Uterus (tissue), 4 donors: ENCODE data around the gene FIP1L1. TPM values are rescaled to one million over a fixed set of nuclear protein-coding genes. Genes with fewer than 3 reads are reported as not detected.

Source experiments
- DNase-seq, 2 donors: peaks; one replicate each; pipeline ENCODE4 v3.0.0-alpha.2; 2019 to 2020
- H3K27ac ChIP-seq, 2 donors: fragments of 200-600 bp; sonication (generic); 1 replicate in 1 of 2; 2 replicates in 1 of 2; pipeline ENCODE4 v1.5.1; 2016 to 2018
- H3K27me3 ChIP-seq, 2 donors: fragments of 200-600 bp; sonication (generic); one replicate each; pipeline ENCODE4 v1.5.1; 2018 to 2019; ENCODE audit warnings: control low read depth in 1 of 2
- H3K36me3 ChIP-seq, 2 donors: fragments of 200-600 bp; sonication (generic); one replicate each; pipeline ENCODE4 v1.5.1; 2019; ENCODE audit warnings: control low read depth in 1 of 2
- H3K4me1 ChIP-seq, 2 donors: fragments of 200-600 bp; sonication (generic); one replicate each; pipeline ENCODE4 v1.5.1; 2018 to 2019; ENCODE audit warnings: control low read depth in 1 of 2
- H3K4me3 ChIP-seq, 2 donors: fragments of 200-600 bp; sonication (generic); 1 replicate in 1 of 2; 2 replicates in 1 of 2; pipeline ENCODE4 v1.5.1; 2018 to 2019; ENCODE audit warnings: mild to moderate bottlenecking in 1 of 2
- H3K9me3 ChIP-seq, 2 donors: fragments of 200-600 bp; sonication (generic); one replicate each; pipeline ENCODE4 v1.5.1; 2019; ENCODE audit warnings: control low read depth in 1 of 2
- POLR2A ChIP-seq, 2 donors: fragments of 450-650 bp; IDR thresholded peaks; one replicate each; pipeline ENCODE4 v1.6.1; 2016; ENCODE audit warnings: antibody characterized with exemption in 2 of 2, mild to moderate bottlenecking in 1 of 2, moderate library complexity in 1 of 2
- intact Hi-C: fragments of 100-400 bp; cut with DNase I; formaldehyde crosslinking; loops from one replicate; pipeline ENCODE4 v1.15.1; 2023; ENCODE audit warnings: low total_unique reads
- total RNA-seq, 4 donors: library from RNA; depleted of rRNA in 3 of 4; stranded (reverse); fragments of >200 nt in 3 of 4; gene quantifications; one replicate each; pipeline versions ENCODE4 v1.1.0 to v1.2.4, GENCODE V29; 2014 to 2023
- TF ChIP-seq, protein P1 (sequence below), 4 experiments: fragments of 200-600 bp in 2 of 4; fragments of 450-650 bp in 2 of 4; sonication (generic) in 2 of 4; IDR thresholded peaks; one replicate each; pipeline ENCODE4 v1.5.1; 2016 to 2019; ENCODE audit warnings: antibody characterized with exemption in 4 of 4, mild to moderate bottlenecking in 2 of 4, moderate library complexity in 1 of 4
- donor health status: DM: yes; HTN: yes; CAD: no.

FIP1L1 gene
- total RNA-seq, 4 donors from 2014 or later: 55.1 to 106 (median 69.2) TPM

DNA sequence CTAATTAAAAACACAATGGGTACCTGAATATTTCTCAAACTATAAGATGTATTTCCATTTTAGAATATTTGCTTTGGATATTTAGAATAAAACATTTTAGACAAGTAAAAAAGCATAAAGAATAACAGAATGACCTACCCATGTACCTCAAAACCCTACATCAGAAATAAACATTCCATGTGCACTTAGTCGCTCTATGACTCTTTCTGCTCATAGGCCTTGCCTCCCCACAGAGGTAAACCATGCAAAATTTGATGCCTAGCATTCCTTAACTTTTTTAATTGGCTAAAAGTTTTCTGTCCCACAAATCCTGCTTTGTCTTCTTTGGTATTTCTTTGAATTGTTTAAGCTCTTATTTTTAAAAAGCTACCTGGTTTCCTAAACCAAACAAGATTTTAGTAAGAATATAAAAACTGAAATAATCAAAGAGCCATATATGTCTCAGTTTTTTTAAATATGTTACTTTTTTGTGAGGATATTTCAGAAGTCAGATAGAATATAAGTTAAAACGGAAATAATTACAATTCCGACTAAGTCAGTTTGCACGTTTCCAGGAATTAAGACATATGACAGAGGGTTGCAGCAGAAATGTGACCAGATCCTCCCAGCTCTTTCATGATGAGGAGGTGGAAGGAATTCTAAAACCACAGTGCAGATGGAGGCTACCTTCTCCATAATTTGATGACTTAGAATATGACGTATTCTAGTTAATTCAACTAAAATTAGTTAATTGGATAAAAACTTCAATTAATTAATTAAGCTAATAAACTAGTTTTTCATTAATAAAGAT lies 102.5 kb downstream of the FIP1L1 start:
- Histone ChIP-seq H3K4me3 (no peak overlapping the region), H3K27ac (no peak overlapping the region), H3K9me3 (no peaks in the 10 kb centered on the region), H3K36me3 (no peaks in the 10 kb centered on the region), H3K27me3 (no peaks in the 10 kb centered on the region), H3K4me1 (no peaks in the 10 kb centered on the region)
- DNase-seq: no peak
- TF ChIP-seq, protein P1, sequence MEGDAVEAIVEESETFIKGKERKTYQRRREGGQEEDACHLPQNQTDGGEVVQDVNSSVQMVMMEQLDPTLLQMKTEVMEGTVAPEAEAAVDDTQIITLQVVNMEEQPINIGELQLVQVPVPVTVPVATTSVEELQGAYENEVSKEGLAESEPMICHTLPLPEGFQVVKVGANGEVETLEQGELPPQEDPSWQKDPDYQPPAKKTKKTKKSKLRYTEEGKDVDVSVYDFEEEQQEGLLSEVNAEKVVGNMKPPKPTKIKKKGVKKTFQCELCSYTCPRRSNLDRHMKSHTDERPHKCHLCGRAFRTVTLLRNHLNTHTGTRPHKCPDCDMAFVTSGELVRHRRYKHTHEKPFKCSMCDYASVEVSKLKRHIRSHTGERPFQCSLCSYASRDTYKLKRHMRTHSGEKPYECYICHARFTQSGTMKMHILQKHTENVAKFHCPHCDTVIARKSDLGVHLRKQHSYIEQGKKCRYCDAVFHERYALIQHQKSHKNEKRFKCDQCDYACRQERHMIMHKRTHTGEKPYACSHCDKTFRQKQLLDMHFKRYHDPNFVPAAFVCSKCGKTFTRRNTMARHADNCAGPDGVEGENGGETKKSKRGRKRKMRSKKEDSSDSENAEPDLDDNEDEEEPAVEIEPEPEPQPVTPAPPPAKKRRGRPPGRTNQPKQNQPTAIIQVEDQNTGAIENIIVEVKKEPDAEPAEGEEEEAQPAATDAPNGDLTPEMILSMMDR (IDR thresholded peaks at IDR 0.05): no peak
- no peak for TF ChIP-seq POLR2A (IDR thresholded peaks at IDR 0.05)
- intact Hi-C loops: no loop called here

DNA sequence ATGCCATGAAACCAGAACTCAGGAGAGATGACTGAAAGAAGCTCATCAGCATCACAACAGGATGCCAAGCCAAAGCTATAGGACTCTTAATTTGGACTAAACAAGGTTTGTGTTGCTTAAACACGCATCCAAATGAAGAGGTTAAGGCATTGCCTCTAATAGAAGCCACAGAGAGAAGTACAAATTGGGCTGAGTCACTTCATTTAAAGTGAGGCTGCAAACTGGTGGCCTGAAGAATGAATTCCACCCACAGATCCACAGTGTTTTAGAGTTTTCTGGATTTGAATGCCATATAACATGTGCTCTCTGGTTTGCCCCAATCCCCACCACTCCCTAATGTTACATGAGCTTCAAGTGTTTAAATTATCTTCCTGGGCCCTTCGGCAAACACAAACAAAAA lies 103.5 kb downstream of the FIP1L1 start:
- Histone ChIP-seq H3K4me3 (no peak overlapping the region), H3K27me3 (no peaks in the 10 kb centered on the region), H3K4me1 (peaks cover 0 to 3% of the 10 kb centered on the region in 2 donors), H3K36me3 (no peaks in the 10 kb centered on the region), H3K27ac (no peak overlapping the region), H3K9me3 (no peaks in the 10 kb centered on the region)
- TF ChIP-seq, protein P1 (IDR thresholded peaks at IDR 0.05): no peak
- TF ChIP-seq POLR2A (IDR thresholded peaks at IDR 0.05): no peak
- no peak for DNase-seq
- intact Hi-C loops: no loop called here

DNA sequence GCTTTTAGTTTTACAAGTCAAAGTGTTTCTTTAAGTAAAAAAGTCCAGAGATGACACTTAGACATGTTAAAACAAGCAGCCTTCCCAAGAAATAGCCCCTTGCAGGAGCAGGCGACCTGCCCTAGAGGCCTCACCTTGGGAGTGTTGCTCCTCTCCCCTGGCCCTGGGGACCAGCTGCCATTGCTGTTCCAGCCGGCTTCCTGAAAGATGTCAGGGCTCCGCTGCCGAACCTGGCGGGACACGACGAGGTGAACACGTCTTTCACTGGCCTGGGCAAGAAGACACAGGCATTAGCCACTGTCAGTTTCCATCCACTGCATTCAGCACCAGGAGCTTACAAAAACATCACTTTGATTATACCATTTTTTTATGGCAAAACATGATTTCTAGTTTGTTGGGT lies 104.1 kb downstream of the FIP1L1 start:
- Histone ChIP-seq H3K36me3 (no peaks in the 10 kb centered on the region), H3K4me1 (peaks cover 0 to 3% of the 10 kb centered on the region in 2 donors), H3K27ac (no peak overlapping the region), H3K27me3 (no peaks in the 10 kb centered on the region), H3K4me3 (no peak overlapping the region), H3K9me3 (no peaks in the 10 kb centered on the region)
- DNase-seq: no peak
- intact Hi-C loops: no loop called here
- no peak for TF ChIP-seq POLR2A (IDR thresholded peaks at IDR 0.05)
- TF ChIP-seq, protein P1 (IDR thresholded peaks at IDR 0.05): no peak

DNA sequence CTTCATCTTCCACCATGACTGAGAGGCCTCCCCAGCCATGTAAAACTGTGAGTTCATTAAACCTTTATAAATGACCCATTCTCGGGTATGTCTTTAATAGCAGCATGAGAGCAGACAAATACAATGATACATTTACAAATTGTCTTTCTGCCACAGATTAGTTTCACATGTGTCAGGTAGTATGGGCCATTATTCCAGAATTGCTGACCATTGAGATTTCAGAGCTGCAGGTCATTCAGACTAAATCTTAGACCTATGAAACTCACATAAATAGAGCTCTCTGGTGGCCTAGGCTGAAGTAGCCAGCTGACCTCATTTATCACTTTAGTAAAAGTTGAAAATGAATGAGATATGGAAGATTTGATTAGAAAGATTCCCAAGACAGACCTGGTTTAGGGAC lies 105.8 kb downstream of the FIP1L1 start:
- Histone ChIP-seq H3K4me3 (no peak overlapping the region), H3K36me3 (no peaks in the 10 kb centered on the region), H3K9me3 (no peaks in the 10 kb centered on the region), H3K27me3 (no peaks in the 10 kb centered on the region), H3K27ac (no peak overlapping the region), H3K4me1 (peaks cover 0 to 3% of the 10 kb centered on the region in 2 donors)
- no peak for DNase-seq
- no peak for TF ChIP-seq POLR2A (IDR thresholded peaks at IDR 0.05)
- intact Hi-C loops: no loop called here

DNA sequence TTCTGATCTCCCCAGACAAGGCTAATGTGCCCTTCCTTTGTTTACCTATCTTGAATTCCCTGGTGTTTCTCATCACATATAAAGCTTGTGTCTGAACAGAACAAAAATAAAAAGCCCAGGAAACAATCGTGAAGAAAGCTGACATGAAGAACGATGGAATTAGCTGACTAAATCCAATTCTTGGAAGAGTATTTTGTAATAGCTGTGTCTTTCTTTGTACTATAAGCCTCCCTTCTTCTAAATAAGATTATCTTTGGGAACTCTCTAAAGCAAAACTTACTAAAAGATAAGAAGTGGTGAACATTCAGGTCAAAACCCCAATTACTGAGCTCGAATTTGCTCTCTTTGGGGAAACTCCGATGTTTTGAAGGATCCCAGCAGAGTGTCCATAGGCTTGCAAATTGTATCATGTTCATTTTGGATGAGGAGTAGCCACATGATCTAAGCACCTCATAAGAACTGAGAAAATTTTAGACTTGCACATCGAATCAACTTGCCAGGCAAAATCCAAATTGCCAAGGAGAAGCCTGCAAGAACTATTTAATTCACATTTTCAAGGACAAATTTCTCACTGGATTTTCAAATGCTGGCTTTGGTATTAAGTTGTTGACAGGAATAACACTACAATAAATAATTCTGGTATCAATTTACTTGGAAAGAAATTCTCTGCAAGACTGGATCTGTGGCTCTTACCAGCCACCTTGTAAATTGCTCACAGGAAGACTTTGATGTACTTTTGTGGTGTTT lies 107.6 kb downstream of the FIP1L1 start:
- intact Hi-C loops: no loop called here
- DNase-seq: no peak
- peaks cover 0 to 3% of the 10 kb centered on the region in 2 donors for H3K4me1 ChIP-seq
- no peaks in the 10 kb centered on the region for H3K36me3 ChIP-seq
- no peaks in the 10 kb centered on the region for H3K27me3 ChIP-seq
- peak overlapping the region in 1 of 2 donors; percentile 64 for H3K27ac ChIP-seq
- no peaks in the 10 kb centered on the region for H3K9me3 ChIP-seq
- TF ChIP-seq POLR2A (IDR thresholded peaks at IDR 0.05): no peak
- TF ChIP-seq, protein P1 (IDR thresholded peaks at IDR 0.05): no peak
- H3K4me3 ChIP-seq: no peak overlapping the region
